GM10248 (cell line): Measurements from ENCODE around the gene PECR.
A peak's percentile ranks its signal among the peaks of the same experiment; 100 is the strongest.

Experiments used
- CTCF ChIA-PET: fragments of 300-600 bp; sonication (Branson Sonifier 250); formaldehyde crosslinking; extraction: SDS; loops from one replicate; lab custom pipeline; 2021; ENCODE audit warnings: antibody characterized with exemption; lab: Yijun Ruan, JAX
- POLR2A ChIA-PET: fragments of 350-650 bp; sonication (Branson Sonifier 250); formaldehyde crosslinking; extraction: SDS; loops from one replicate; lab custom pipeline; 2020; ENCODE audit warnings: antibody characterized with exemption; lab: Yijun Ruan, JAX
- DNase-seq: peaks from one replicate; pipeline ENCODE4 v3.0.0; 2012; ENCODE audit errors: extremely low spot score
- TF ChIP-seq, protein P1 (sequence below): IDR thresholded peaks from 2 replicates; pipeline ENCODE4 v1.5.1; 2012; ENCODE audit warnings: mild to moderate bottlenecking, low read depth; ENCODE audit errors: extremely low read depth, missing control alignments, control extremely low read depth

The PECR gene

DNA sequence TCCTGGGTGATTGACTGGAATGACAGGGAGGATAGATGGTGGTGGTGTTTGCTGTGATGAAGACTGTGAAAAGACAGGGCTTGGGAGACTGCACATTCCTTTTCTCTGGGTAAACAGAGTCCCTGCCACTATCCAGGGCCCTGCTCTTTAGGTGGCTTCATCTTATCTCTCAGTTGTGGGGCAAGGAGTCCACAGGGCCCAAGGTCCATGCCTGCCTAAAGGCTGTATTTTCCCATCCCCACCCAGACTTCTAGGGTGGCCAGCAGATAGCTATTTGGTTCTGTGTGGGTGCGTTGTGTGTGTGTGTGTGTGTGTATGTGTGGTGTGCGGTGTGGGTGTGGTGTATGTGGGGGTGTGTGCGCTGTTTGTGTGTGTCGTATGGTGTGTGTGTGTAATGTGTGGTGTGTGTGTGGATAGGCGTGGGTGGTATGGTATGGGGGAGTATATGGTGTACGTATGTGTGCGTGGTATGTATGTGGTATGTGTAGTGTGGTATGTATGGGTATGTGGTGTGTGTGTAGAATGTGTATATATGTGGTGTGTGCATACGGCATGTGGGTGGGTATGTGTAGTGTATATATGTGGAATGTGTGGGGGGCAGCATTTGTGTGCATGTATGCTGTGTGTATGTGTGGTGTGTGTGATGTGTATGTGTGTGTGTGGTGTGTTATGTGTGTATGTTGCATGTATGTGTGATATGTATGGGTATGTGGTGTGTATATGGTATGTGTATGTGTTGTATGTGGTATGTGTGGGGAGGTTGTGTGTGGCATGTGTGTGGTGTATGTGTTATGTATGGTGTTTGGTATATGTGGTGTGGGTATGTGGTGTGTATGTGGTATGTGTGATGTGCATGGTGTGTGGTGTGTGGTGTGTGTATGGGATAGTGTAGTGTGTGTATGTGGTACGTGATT is 17.1 kb upstream of the PECR start:
- TF ChIP-seq, protein P1, sequence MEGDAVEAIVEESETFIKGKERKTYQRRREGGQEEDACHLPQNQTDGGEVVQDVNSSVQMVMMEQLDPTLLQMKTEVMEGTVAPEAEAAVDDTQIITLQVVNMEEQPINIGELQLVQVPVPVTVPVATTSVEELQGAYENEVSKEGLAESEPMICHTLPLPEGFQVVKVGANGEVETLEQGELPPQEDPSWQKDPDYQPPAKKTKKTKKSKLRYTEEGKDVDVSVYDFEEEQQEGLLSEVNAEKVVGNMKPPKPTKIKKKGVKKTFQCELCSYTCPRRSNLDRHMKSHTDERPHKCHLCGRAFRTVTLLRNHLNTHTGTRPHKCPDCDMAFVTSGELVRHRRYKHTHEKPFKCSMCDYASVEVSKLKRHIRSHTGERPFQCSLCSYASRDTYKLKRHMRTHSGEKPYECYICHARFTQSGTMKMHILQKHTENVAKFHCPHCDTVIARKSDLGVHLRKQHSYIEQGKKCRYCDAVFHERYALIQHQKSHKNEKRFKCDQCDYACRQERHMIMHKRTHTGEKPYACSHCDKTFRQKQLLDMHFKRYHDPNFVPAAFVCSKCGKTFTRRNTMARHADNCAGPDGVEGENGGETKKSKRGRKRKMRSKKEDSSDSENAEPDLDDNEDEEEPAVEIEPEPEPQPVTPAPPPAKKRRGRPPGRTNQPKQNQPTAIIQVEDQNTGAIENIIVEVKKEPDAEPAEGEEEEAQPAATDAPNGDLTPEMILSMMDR: no peak
- no peak for DNase-seq
- ChIA-PET CTCF (no interaction called here), POLR2A (no interaction called here)

DNA sequence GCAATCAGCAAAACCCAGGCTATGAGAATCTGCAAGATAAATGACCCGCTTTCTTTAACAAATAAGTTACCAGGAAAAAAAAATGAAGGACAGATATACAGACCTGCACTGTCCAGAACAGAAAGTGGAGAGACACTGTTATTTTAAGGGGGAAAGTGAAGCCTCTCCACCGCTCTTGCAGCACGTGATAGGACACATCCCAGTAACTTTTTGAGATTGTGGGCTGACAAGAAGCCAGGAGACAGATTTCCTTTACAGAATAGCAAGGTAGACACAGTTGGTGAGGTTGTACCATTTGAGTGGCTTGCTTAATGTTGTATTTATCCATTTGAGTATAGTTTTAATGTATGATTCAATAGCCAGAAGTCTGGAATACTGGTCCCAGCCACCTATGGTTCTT is 13.1 kb upstream of the PECR start:
- DNase-seq: no peak
- CTCF ChIA-PET: interaction anchor here (1.2 to 3.7 kb wide), 7 partner anchors 10 to 71 kb away, joined by 4 to 17 read pairs (median 5); partner anchors contain the start of genes PECR, TMEM169 and XRCC5
- TF ChIP-seq, protein P1: no peak
- POLR2A ChIA-PET: no interaction called here

DNA sequence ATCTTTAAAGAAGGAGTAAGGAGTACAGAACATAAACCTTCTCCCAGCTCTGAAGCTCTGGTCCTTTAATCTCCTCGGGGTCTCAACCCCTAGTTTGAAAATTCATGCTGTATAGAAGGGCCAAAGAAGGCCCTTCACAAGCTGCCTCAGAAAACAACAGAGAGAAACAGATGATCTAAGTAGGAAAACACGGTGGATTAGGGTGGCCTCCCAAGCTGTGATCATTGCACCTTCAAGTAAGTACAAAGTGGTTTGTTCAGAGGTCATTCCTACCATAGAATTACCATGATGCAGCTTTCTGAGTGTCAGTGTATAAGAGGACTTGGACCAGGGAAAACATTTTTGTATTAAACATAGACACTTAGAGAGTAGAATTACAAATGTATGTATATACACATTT is 11.0 kb upstream of the PECR start:
- TF ChIP-seq, protein P1: no peak
- POLR2A ChIA-PET: no interaction called here
- CTCF ChIA-PET: interaction anchor here (1.2 to 3.7 kb wide), 10 partner anchors 9 to 69 kb away, joined by 3 to 17 read pairs (median 6); partner anchors contain the start of gene XRCC5
- DNase-seq: no peak

DNA sequence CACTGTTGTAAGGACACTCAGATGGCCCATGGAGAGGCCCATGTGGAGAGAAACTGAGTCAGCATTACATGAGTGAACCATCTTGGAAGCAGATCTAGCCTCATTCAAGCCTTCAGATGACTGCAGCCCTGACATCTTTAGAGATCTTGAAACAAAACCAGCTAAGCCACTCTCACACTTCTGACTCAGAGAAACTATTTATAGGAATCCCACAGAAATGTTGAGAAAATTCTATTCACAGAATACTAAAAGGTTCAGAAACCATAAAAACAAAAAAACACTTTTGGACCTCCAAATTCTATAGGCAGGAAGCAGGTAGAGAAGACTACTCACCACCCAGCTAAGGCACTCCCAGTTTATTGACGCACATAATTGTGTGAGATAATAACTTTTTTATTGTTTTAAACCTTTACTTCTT is 8.8 kb upstream of the PECR start:
- ChIA-PET CTCF (interaction anchor here (1.4 to 1.8 kb wide), 4 partner anchors 10 to 67 kb away, joined by 3 to 5 read pairs (median 4); no protein-coding TSS in a partner anchor), POLR2A (no interaction called here)
- DNase-seq: peak; percentile 37
- TF ChIP-seq, protein P1: no peak

DNA sequence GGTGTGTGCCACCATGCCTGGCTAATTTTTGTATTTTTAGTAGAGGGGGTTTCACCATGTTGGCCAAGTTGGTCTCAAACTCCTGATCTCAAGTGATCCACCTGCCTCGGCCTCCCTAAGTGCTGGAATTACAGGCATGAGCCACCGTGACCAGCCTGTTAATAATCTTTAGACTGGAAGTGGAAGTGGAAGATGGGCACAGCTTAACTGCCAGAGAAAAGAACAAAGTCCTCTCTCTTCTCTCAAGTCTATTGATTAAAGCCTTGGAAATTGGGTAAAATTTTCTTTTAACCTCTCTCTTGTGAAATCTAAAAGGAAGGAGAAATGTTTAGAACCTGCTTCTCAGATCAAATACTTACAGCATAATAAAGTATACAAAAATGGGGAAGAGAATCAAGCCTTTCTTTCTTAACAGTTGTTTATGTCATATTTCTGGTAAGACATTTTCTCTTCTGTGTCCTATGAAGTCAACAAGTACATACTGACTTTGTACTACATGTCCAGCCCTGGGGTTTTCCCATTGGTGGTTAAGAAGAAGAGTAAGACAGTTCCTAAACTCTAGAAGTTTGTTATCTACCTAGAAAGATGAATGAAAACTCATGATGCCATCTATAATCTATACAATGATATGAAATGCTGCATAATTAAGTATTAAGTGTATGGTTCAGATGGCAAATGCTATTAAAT is 4.7 kb upstream of the PECR start:
- CTCF ChIA-PET: interaction anchor here (1.4 kb wide), 1 partner anchor 52 kb away, joined by 6 read pairs; no protein-coding TSS in a partner anchor
- TF ChIP-seq, protein P1: no peak
- DNase-seq: peak; percentile 38
- POLR2A ChIA-PET: no interaction called here

DNA sequence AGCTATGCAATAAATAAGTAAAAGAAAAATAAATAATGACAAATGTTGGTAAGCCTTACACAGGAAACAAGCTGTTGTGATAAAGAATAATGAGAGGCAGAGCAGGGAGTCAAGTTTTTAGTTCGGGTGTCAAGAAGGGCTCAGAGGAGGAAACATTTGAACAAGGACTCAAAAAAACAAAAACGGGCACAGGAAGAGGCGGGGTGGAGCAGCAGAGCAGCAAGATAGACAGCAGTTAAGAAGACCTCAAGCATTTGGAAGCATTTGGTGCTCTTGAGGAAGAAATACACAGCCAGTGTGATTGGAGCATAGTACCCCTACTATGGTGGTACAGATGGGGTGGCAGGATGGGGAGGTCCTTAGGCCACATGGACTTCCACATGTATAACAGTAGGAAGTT is 2.9 kb upstream of the PECR start:
- DNase-seq: no peak
- TF ChIP-seq, protein P1: no peak
- ChIA-PET POLR2A (no interaction called here), CTCF (interaction anchor here (1.1 to 2.2 kb wide), 11 partner anchors 9 to 111 kb away, joined by 3 to 9 read pairs (median 5); no protein-coding TSS in a partner anchor)
